CD4-positive, CD25-positive, alpha-beta regulatory T cell (primary cell): ENCODE results near the gene NTM. TPM values are rescaled to one million over a fixed set of nuclear protein-coding genes. Genes with fewer than 3 reads are reported as not detected.
"Not testable (repeated sequence)": the region's sequence is repeated elsewhere in the genome, so short reads cannot be mapped to it uniquely, and the experiment has no call there.

Source experiments
- ATAC-seq, 2 donors: fragments of 150-1000 bp; cut with Tn5 transposase; one replicate each; pipeline ENCODE4 v1.10.0; 2021; ENCODE audit warnings: low read depth in 2 of 2, moderate number of reproducible peaks in 2 of 2, moderate library complexity in 1 of 2
- DNase-seq, 3 donors: peaks; one replicate each; pipeline versions ENCODE4 v3.0.0 to v3.0.0-alpha.2; 2012 to 2022; ENCODE audit warnings: mixed read lengths in 1 of 3
- H3K27ac ChIP-seq: one replicate; pipeline ENCODE4 v1.7.0; 2013; ENCODE audit warnings: mild to moderate bottlenecking, low read length; ENCODE audit not compliant: insufficient read depth, poor library complexity, severe bottlenecking
- H3K27me3 ChIP-seq: one replicate; pipeline ENCODE4 v1.7.0; 2013; ENCODE audit warnings: low read length; ENCODE audit not compliant: control insufficient read depth, insufficient read depth
- H3K36me3 ChIP-seq: one replicate; pipeline ENCODE4 v1.7.0; 2013; ENCODE audit warnings: mild to moderate bottlenecking, low read length, moderate library complexity; ENCODE audit not compliant: control insufficient read depth, insufficient read depth
- H3K4me1 ChIP-seq: 2 replicates; pipeline ENCODE4 v1.7.0; 2013; ENCODE audit warnings: mild to moderate bottlenecking, low read length; ENCODE audit not compliant: insufficient read depth, control insufficient read depth, poor library complexity, severe bottlenecking
- H3K4me3 ChIP-seq: one replicate; pipeline ENCODE4 v1.7.0; 2013; ENCODE audit warnings: low read depth, mild to moderate bottlenecking, low read length, moderate library complexity
- H3K9me3 ChIP-seq, 2 experiments: 1 replicate in 1 of 2; 2 replicates in 1 of 2; pipeline ENCODE4 v1.7.0; 2013; ENCODE audit warnings: low read length in 2 of 2, mild to moderate bottlenecking in 1 of 2, moderate library complexity in 1 of 2; ENCODE audit not compliant: control insufficient read depth in 2 of 2
- H3K27ac Mint-ChIP-seq, 3 donors: one replicate each; pipeline ENCODE4 v1.8.0; 2020 to 2022; ENCODE audit warnings: mild to moderate bottlenecking in 3 of 3, mixed read lengths in 3 of 3, moderate library complexity in 2 of 3
- H3K27me3 Mint-ChIP-seq: one replicate; pipeline ENCODE4 v1.8.0; 2022; ENCODE audit warnings: mild to moderate bottlenecking, mixed read lengths
- H3K36me3 Mint-ChIP-seq: one replicate; pipeline ENCODE4 v1.8.0; 2020; ENCODE audit warnings: mixed read lengths
- H3K4me1 Mint-ChIP-seq, 4 donors: one replicate each; pipeline ENCODE4 v1.8.0; 2020 to 2022; ENCODE audit warnings: mixed read lengths in 4 of 4, mild to moderate bottlenecking in 1 of 4
- H3K4me3 Mint-ChIP-seq, 4 donors: one replicate each; pipeline ENCODE4 v1.8.0; 2020 to 2022; ENCODE audit warnings: mild to moderate bottlenecking in 4 of 4, mixed read lengths in 4 of 4, moderate library complexity in 3 of 4
- H3K9me3 Mint-ChIP-seq, 7 donors: one replicate each; pipeline ENCODE4 v1.8.0; 2020 to 2022; ENCODE audit warnings: mixed read lengths in 7 of 7, mild to moderate bottlenecking in 3 of 7, moderate library complexity in 2 of 7
- polyA plus RNA-seq, 4 donors: library from polyadenylated mRNA; unstranded; fragments of 300-500 nt; fragmentation: Illumina TruSeq; gene quantifications; one replicate each; pipeline ENCODE4 v1.2.3, GENCODE V29; 2021
- total RNA-seq: library from RNA; stranded (reverse); gene quantifications from one replicate; pipeline ENCODE4 v1.2.3, GENCODE V29; 2022

Gene NTM
- total and polyA plus RNA-seq, 5 donors from 2014 or later, result 1.3 TPM; not detected in 4

- H3K27ac ChIP-seq, result no peak overlapping the region
- no peak for DNase-seq
- H3K9me3 Mint-ChIP-seq, result peaks cover 0 to 2% (median 0%) of the 10 kb centered on the region in 7 donors
- H3K27me3 Mint-ChIP-seq, result no peaks in the 10 kb centered on the region
- H3K4me3 Mint-ChIP-seq, result no peak overlapping the region
- ATAC-seq, result no peak
- no peaks in the 10 kb centered on the region for H3K4me1 Mint-ChIP-seq
- H3K4me1 ChIP-seq, result no peaks in the 10 kb centered on the region
- H3K36me3 Mint-ChIP-seq, result no peaks in the 10 kb centered on the region
- no peaks in the 10 kb centered on the region for H3K36me3 ChIP-seq
- H3K9me3 ChIP-seq, result no peaks in the 10 kb centered on the region
- H3K4me3 ChIP-seq, result no peak overlapping the region
- no peak overlapping the region for H3K27ac Mint-ChIP-seq
- no peaks in the 10 kb centered on the region for H3K27me3 ChIP-seq
Observed at GRCh38 chr11:131483453-131483852, 113.0 kb downstream of the NTM start.

- no peak overlapping the region for H3K4me3 Mint-ChIP-seq
- H3K4me3 ChIP-seq, result no peak overlapping the region
- no peaks in the 10 kb centered on the region for H3K4me1 Mint-ChIP-seq
- H3K27me3 ChIP-seq, result no peaks in the 10 kb centered on the region
- ATAC-seq (no peak), DNase-seq (no peak)
- no peaks in the 10 kb centered on the region for H3K36me3 ChIP-seq
- no peaks in the 10 kb centered on the region for H3K4me1 ChIP-seq
- no peak overlapping the region for H3K27ac Mint-ChIP-seq
- no peaks in the 10 kb centered on the region for H3K36me3 Mint-ChIP-seq
- no peak overlapping the region for H3K27ac ChIP-seq
- no peaks in the 10 kb centered on the region for H3K9me3 ChIP-seq
- peaks cover 0 to 2% (median 0%) of the 10 kb centered on the region in 7 donors for H3K9me3 Mint-ChIP-seq
- no peaks in the 10 kb centered on the region for H3K27me3 Mint-ChIP-seq
Observed at GRCh38 chr11:131483877-131484276, 113.5 kb downstream of the NTM start.

- ATAC-seq, result no peak
- no peak overlapping the region for H3K27ac Mint-ChIP-seq
- H3K27me3 Mint-ChIP-seq, result no peaks in the 10 kb centered on the region
Observed at GRCh38 chr11:131486100-131486499, 115.7 kb downstream of the NTM start.

GRCh38 chr11:131486937-131487635, 116.7 kb downstream of the NTM start:
- Histone ChIP-seq H3K4me3 (no peak overlapping the region), H3K36me3 (no peaks in the 10 kb centered on the region), H3K9me3 (no peaks in the 10 kb centered on the region), H3K4me1 (no peaks in the 10 kb centered on the region), H3K27ac (no peak overlapping the region), H3K27me3 (no peaks in the 10 kb centered on the region)
- H3K36me3 Mint-ChIP-seq, result no peaks in the 10 kb centered on the region
- H3K27me3 Mint-ChIP-seq, result no peaks in the 10 kb centered on the region
- H3K4me1 Mint-ChIP-seq, result no peaks in the 10 kb centered on the region
- no peak overlapping the region for H3K27ac Mint-ChIP-seq
- DNase-seq (no peak), ATAC-seq (no peak)
- peaks cover 0 to 2% (median 0%) of the 10 kb centered on the region in 7 donors for H3K9me3 Mint-ChIP-seq
- no peak overlapping the region for H3K4me3 Mint-ChIP-seq

More at GRCh38 chr11:131486100-131486499, 115.7 kb downstream of the NTM start:
- DNase-seq, result no peak
- Histone ChIP-seq H3K4me1 (no peaks in the 10 kb centered on the region), H3K4me3 (no peak overlapping the region), H3K9me3 (no peaks in the 10 kb centered on the region), H3K27me3 (no peaks in the 10 kb centered on the region), H3K27ac (no peak overlapping the region), H3K36me3 (no peaks in the 10 kb centered on the region)
- Mint-ChIP-seq H3K36me3 (no peaks in the 10 kb centered on the region), H3K4me3 (no peak overlapping the region), H3K9me3 (peaks cover 0 to 2% (median 0%) of the 10 kb centered on the region in 7 donors), H3K4me1 (no peaks in the 10 kb centered on the region)

- H3K9me3 Mint-ChIP-seq, result peaks cover 0 to 4% (median 0%) of the 10 kb centered on the region in 7 donors
- Histone ChIP-seq H3K27me3 (no peaks in the 10 kb centered on the region), H3K9me3 (no peaks in the 10 kb centered on the region), H3K36me3 (no peaks in the 10 kb centered on the region), H3K27ac (no peak overlapping the region), H3K4me1 (no peaks in the 10 kb centered on the region), H3K4me3 (no peak overlapping the region)
- no peak overlapping the region for H3K27ac Mint-ChIP-seq
- H3K27me3 Mint-ChIP-seq, result no peaks in the 10 kb centered on the region
- ATAC-seq (no peak), DNase-seq (no peak)
- no peak overlapping the region for H3K4me3 Mint-ChIP-seq
- no peaks in the 10 kb centered on the region for H3K36me3 Mint-ChIP-seq
- no peaks in the 10 kb centered on the region for H3K4me1 Mint-ChIP-seq
Observed at GRCh38 chr11:131488238-131488637, 117.8 kb downstream of the NTM start.

GRCh38 chr11:131491503-131491902, 121.1 kb downstream of the NTM start:
- no peak overlapping the region for H3K27ac ChIP-seq
- no peaks in the 10 kb centered on the region for H3K9me3 ChIP-seq
- Mint-ChIP-seq H3K4me1 (no peaks in the 10 kb centered on the region), H3K27ac (no peak overlapping the region), H3K27me3 (no peaks in the 10 kb centered on the region), H3K36me3 (no peaks in the 10 kb centered on the region), H3K4me3 (no peak overlapping the region), H3K9me3 (peaks cover 0 to 4% (median 0%) of the 10 kb centered on the region in 7 donors)
- no peak for DNase-seq
- H3K36me3 ChIP-seq, result no peaks in the 10 kb centered on the region
- H3K27me3 ChIP-seq, result no peaks in the 10 kb centered on the region
- ATAC-seq, result no peak
- no peaks in the 10 kb centered on the region for H3K4me1 ChIP-seq
- H3K4me3 ChIP-seq, result no peak overlapping the region

GRCh38 chr11:131495423-131495822, 125.0 kb downstream of the NTM start:
- Histone ChIP-seq H3K27me3 (no peaks in the 10 kb centered on the region), H3K4me1 (no peaks in the 10 kb centered on the region), H3K27ac (no peak overlapping the region), H3K4me3 (no peak overlapping the region), H3K9me3 (no peaks in the 10 kb centered on the region), H3K36me3 (no peaks in the 10 kb centered on the region)
- H3K27me3 Mint-ChIP-seq, result no peaks in the 10 kb centered on the region
- ATAC-seq (no peak), DNase-seq (no peak)
- no peak overlapping the region for H3K4me3 Mint-ChIP-seq
- no peak overlapping the region for H3K27ac Mint-ChIP-seq
- no peaks in the 10 kb centered on the region for H3K4me1 Mint-ChIP-seq
- H3K36me3 Mint-ChIP-seq, result no peaks in the 10 kb centered on the region
- H3K9me3 Mint-ChIP-seq, result peaks cover 0 to 4% (median 0%) of the 10 kb centered on the region in 7 donors

GRCh38 chr11:131497686-131498085, 127.3 kb downstream of the NTM start:
- H3K36me3 ChIP-seq, DNase-seq, H3K4me1 ChIP-seq, H3K4me3 ChIP-seq, H3K27me3 Mint-ChIP-seq, H3K9me3 ChIP-seq, H3K27me3 ChIP-seq, H3K4me3 Mint-ChIP-seq, H3K36me3 Mint-ChIP-seq, H3K9me3 Mint-ChIP-seq, ATAC-seq, H3K4me1 Mint-ChIP-seq, H3K27ac Mint-ChIP-seq, H3K27ac ChIP-seq: not testable (repeated sequence)
